Measurements from ENCODE around the gene ZFPM1.

ZFPM1 gene

GRCh38 chr16:88413231-88413630 lies 39.8 kb upstream of the ZFPM1 start:
- Histone ChIP-seq H3K79me2 (ENCODE audit: low read length) (no peaks in the 10 kb centered on the region), H4K20me1 (ENCODE audit: insufficient read depth, low read length) (no peaks in the 10 kb centered on the region), H3K36me3 (replicated peaks; ENCODE audit: low read depth, low read length) (no peaks in the 10 kb centered on the region), H3K4me3 (ENCODE audit: low read length) (no peak overlapping the region), H3K4me1 (ENCODE audit: low read length) (no peaks in the 10 kb centered on the region), H3K27me3 (ENCODE audit: low read depth, low read length) (no peaks in the 10 kb centered on the region), H3K9me3 (ENCODE audit: insufficient read depth, low read length) (no peaks in the 10 kb centered on the region), H2AFZ (ENCODE audit: low read depth, low read length) (no peak overlapping the region), H3K9ac (ENCODE audit: low read length) (no peak overlapping the region), H3K27ac (ENCODE audit: low read length) (no peak overlapping the region), H3K4me2 (ENCODE audit: low read length) (no peak overlapping the region)
- TF ChIP-seq EZH2phosphoT487 (IDR thresholded peaks at IDR 0.05; ENCODE audit: low read depth) = no peak
- TF ChIP-seq CTCF (IDR thresholded peaks at IDR 0.05; ENCODE audit: low read depth, low read length) = no peak

GRCh38 chr16:88413631-88414030 lies 39.4 kb upstream of the ZFPM1 start:
- Histone ChIP-seq H3K4me3 (ENCODE audit: low read length) (no peak overlapping the region), H3K9ac (ENCODE audit: low read length) (no peak overlapping the region), H3K9me3 (ENCODE audit: insufficient read depth, low read length) (no peaks in the 10 kb centered on the region), H3K27me3 (ENCODE audit: low read depth, low read length) (no peaks in the 10 kb centered on the region), H3K79me2 (ENCODE audit: low read length) (no peaks in the 10 kb centered on the region), H3K27ac (ENCODE audit: low read length) (no peak overlapping the region), H3K36me3 (replicated peaks; ENCODE audit: low read depth, low read length) (no peaks in the 10 kb centered on the region), H4K20me1 (ENCODE audit: insufficient read depth, low read length) (no peaks in the 10 kb centered on the region), H3K4me2 (ENCODE audit: low read length) (no peak overlapping the region), H2AFZ (ENCODE audit: low read depth, low read length) (no peak overlapping the region), H3K4me1 (ENCODE audit: low read length) (no peaks in the 10 kb centered on the region)
- TF ChIP-seq EZH2phosphoT487 (IDR thresholded peaks at IDR 0.05; ENCODE audit: low read depth) (no peak), CTCF (IDR thresholded peaks at IDR 0.05; ENCODE audit: low read depth, low read length) (no peak)

- Histone ChIP-seq H4K20me1 (ENCODE audit: insufficient read depth, low read length) (no peaks in the 10 kb centered on the region), H2AFZ (ENCODE audit: low read depth, low read length) (no peak overlapping the region), H3K36me3 (replicated peaks; ENCODE audit: low read depth, low read length) (no peaks in the 10 kb centered on the region), H3K4me1 (ENCODE audit: low read length) (no peaks in the 10 kb centered on the region), H3K4me2 (ENCODE audit: low read length) (no peak overlapping the region), H3K9ac (ENCODE audit: low read length) (no peak overlapping the region), H3K4me3 (ENCODE audit: low read length) (no peak overlapping the region), H3K9me3 (ENCODE audit: insufficient read depth, low read length) (no peaks in the 10 kb centered on the region), H3K79me2 (ENCODE audit: low read length) (no peaks in the 10 kb centered on the region), H3K27me3 (ENCODE audit: low read depth, low read length) (no peaks in the 10 kb centered on the region), H3K27ac (ENCODE audit: low read length) (no peak overlapping the region)
- TF ChIP-seq CTCF (IDR thresholded peaks at IDR 0.05; ENCODE audit: low read depth, low read length) = no peak
- TF ChIP-seq EZH2phosphoT487 (IDR thresholded peaks at IDR 0.05; ENCODE audit: low read depth) = no peak
These were observed 38.3 kb upstream of the ZFPM1 start for GRCh38 chr16:88414521-88415380.

- Histone ChIP-seq H2AFZ (ENCODE audit: low read depth, low read length) (no peak overlapping the region), H3K9ac (ENCODE audit: low read length) (no peak overlapping the region), H3K4me2 (ENCODE audit: low read length) (no peak overlapping the region), H3K79me2 (ENCODE audit: low read length) (no peaks in the 10 kb centered on the region), H3K9me3 (ENCODE audit: insufficient read depth, low read length) (no peaks in the 10 kb centered on the region), H3K4me1 (ENCODE audit: low read length) (no peaks in the 10 kb centered on the region), H4K20me1 (ENCODE audit: insufficient read depth, low read length) (no peaks in the 10 kb centered on the region), H3K4me3 (ENCODE audit: low read length) (no peak overlapping the region), H3K36me3 (replicated peaks; ENCODE audit: low read depth, low read length) (no peaks in the 10 kb centered on the region), H3K27me3 (ENCODE audit: low read depth, low read length) (no peaks in the 10 kb centered on the region), H3K27ac (ENCODE audit: low read length) (no peak overlapping the region)
- TF ChIP-seq CTCF (IDR thresholded peaks at IDR 0.05; ENCODE audit: low read depth, low read length) (no peak), EZH2phosphoT487 (IDR thresholded peaks at IDR 0.05; ENCODE audit: low read depth) (no peak)
These were observed 37.7 kb upstream of the ZFPM1 start for GRCh38 chr16:88415381-88415705.

All from OCI-LY3 (cell line).